K562 (cell line): Measurements from ENCODE around the gene CDCA3. TPM values are rescaled to one million over a fixed set of nuclear protein-coding genes. Genes with fewer than 3 reads are reported as not detected.

Experiments used
- ATF1 ChIP-seq, 2 experiments: fragments of 450-650 bp in 1 of 2; IDR thresholded peaks; 2 replicates each; pipeline ENCODE4 v1.6.1; 2016; ENCODE audit warnings: missing compliant biosample characterization in 1 of 2, missing genetic modification characterization in 1 of 2
- CTCF ChIP-seq, 3 experiments: IDR thresholded peaks in 2 of 3; conservative IDR thresholded peaks in 1 of 3; 2 replicates each; pipeline ENCODE4 v1.5.1; 2011 to 2012; ENCODE audit warnings: low read length in 3 of 3, mild to moderate bottlenecking in 3 of 3, control low read depth in 2 of 3, improper control_type of control experiment in 1 of 3, inconsistent platforms in 1 of 3, low read depth in 1 of 3, mixed read lengths in 1 of 3, moderate library complexity in 1 of 3; ENCODE audit not compliant: insufficient read depth in 2 of 3
- DACH1 ChIP-seq: fragments of 450-650 bp; IDR thresholded peaks from 2 replicates; pipeline ENCODE4 v1.6.1; 2018; ENCODE audit not compliant: partially characterized antibody
- EP400 ChIP-seq: fragments of 450-650 bp; IDR thresholded peaks from 2 replicates; pipeline ENCODE4 v1.6.1; 2017; ENCODE audit warnings: antibody characterized with exemption, mild to moderate bottlenecking, moderate library complexity
- ID3 ChIP-seq, 2 experiments: fragments of 250-450 bp in 1 of 2; fragments of 450-650 bp in 1 of 2; sonication (Bioruptor Pico) in 1 of 2; IDR thresholded peaks; 2 replicates each; pipeline versions ENCODE4 v1.6.1 to v1.8.0; 2016 to 2021; ENCODE audit warnings: mild to moderate bottlenecking in 2 of 2, moderate library complexity in 2 of 2, missing compliant biosample characterization in 1 of 2, missing genetic modification characterization in 1 of 2
- KAT2B ChIP-seq: IDR thresholded peaks from one replicate; pipeline ENCODE4 v1.6.1; 2012; ENCODE audit warnings: low read depth, mild to moderate bottlenecking, control low read depth, inconsistent platforms, low read length, moderate library complexity
- NCOA4 ChIP-seq: fragments of 450-650 bp; IDR thresholded peaks from 2 replicates; pipeline ENCODE4 v1.6.1; 2018; ENCODE audit warnings: mild to moderate bottlenecking; ENCODE audit not compliant: partially characterized antibody
- NR0B1 ChIP-seq: fragments of 450-650 bp; IDR thresholded peaks from one replicate; pipeline ENCODE4 v1.6.1; 2018; ENCODE audit warnings: mild to moderate bottlenecking, moderate library complexity; ENCODE audit not compliant: partially characterized antibody
- RHOXF2B ChIP-seq: fragments of 250-450 bp; sonication (Bioruptor Pico); conservative IDR thresholded peaks from 2 replicates; pipeline ENCODE4 v1.5.1; 2021
- SRF ChIP-seq, 2 experiments: fragments of 250-450, 450-650 bp in 1 of 2; sonication (Bioruptor Pico) in 1 of 2; sonication (generic) in 1 of 2; formaldehyde crosslinking; IDR thresholded peaks; 2 replicates each; pipeline versions ENCODE4 v1.5.0 to v1.5.1; 2020 to 2022; ENCODE audit warnings: mild to moderate bottlenecking in 1 of 2, missing genetic modification reagents in 1 of 2
- STAT6 ChIP-seq: sonication (generic); formaldehyde crosslinking; IDR thresholded peaks from 2 replicates; pipeline ENCODE4 v1.8.1; 2023; ENCODE audit warnings: mild to moderate bottlenecking, missing genetic modification reagents
- TGIF2 ChIP-seq: sonication (generic); formaldehyde crosslinking; IDR thresholded peaks from 2 replicates; pipeline ENCODE4 v1.8.1; 2022; ENCODE audit warnings: mild to moderate bottlenecking, missing genetic modification reagents, moderate library complexity
- ZNF224 ChIP-seq: sonication (generic); formaldehyde crosslinking; IDR thresholded peaks from 2 replicates; pipeline ENCODE4 v1.8.0; 2022; ENCODE audit warnings: mild to moderate bottlenecking, missing genetic modification reagents
- ZNF253 ChIP-seq: fragments of 250-450 bp; sonication (Bioruptor Pico); conservative IDR thresholded peaks from 2 replicates; pipeline ENCODE4 v1.6.1; 2021; ENCODE audit warnings: mild to moderate bottlenecking
- polyA plus RNA-seq, 8 experiments: library from polyadenylated mRNA; depleted of rRNA in 4 of 8; stranded (reverse) in 5 of 8; unstranded in 3 of 8; fragments of >200 nt; fragmentation: Nextera tagmentation in 2 of 8; fragmentation: Illumina TruSeq in 1 of 8; extraction: Ambion mirVana in 2 of 8; extraction: Trizol in 1 of 8; gene quantifications; 2 replicates each; pipeline versions ENCODE4 v1.2.1 to v1.2.3, GENCODE V29; 2011 to 2014; ENCODE audit warnings: inconsistent platforms in 1 of 8, missing spikeins in 1 of 8
- total RNA-seq, 7 experiments: library from RNA; depleted of rRNA in 6 of 7; stranded (reverse); fragments of >200 nt in 6 of 7; fragmentation: Illumina TruSeq in 2 of 7; extraction: Trizol in 2 of 7; gene quantifications; 2 replicates each; pipeline versions ENCODE4 v1.2.1 to v1.2.3, GENCODE V29; 2011 to 2021; ENCODE audit warnings: low replicate concordance in 1 of 7

CDCA3 gene
- total and polyA plus RNA-seq, 9 of the 15 experiments (the other 6 are each of a cell fraction or from before 2014, with no cell fraction given) = 24.2 to 80.8 (median 55.1) TPM

- no peak for TF ChIP-seq ZNF224
- TF ChIP-seq ID3 (CRISPR knock-in tag; IDR thresholded peaks at IDR 0.05) = no peak
- TF ChIP-seq ID3 (tag; IDR thresholded peaks at IDR 0.05) = no peak
- TF ChIP-seq ZNF253 (CRISPR knock-in tag) = no peak
- 0 out of 6 replicates have a peak, but pooled peaks of 1 of the 3 experiments have one; percentile 20 for TF ChIP-seq CTCF (IDR thresholded peaks at IDR 0.05 in 2 of 3, conservative IDR thresholded peaks at IDR 0.05 in 1 of 3; ENCODE audit: insufficient read depth in 2 of 3, low read depth in 1 of 3, low read length in 3 of 3)
- no peak for TF ChIP-seq SRF (CRISPR knock-in tag; IDR thresholded peaks at IDR 0.05)
- TF ChIP-seq TGIF2 (CRISPR knock-in tag) = no peak
- TF ChIP-seq NR0B1 = no peak
- TF ChIP-seq DACH1 = no peak
- no peak for TF ChIP-seq RHOXF2B (CRISPR knock-in tag)
- TF ChIP-seq STAT6 = no peak
- TF ChIP-seq ATF1 (CRISPR knock-in tag; IDR thresholded peaks at IDR 0.05) = no peak
- 0 out of 2 replicates have a peak, but pooled peaks have one; percentile 8 for TF ChIP-seq ATF1 (tag; IDR thresholded peaks at IDR 0.05)
- TF ChIP-seq KAT2B = no peak
- TF ChIP-seq EP400 = peak; percentile 46; the same call in 1 of the 2 replicates
- no peak for TF ChIP-seq NCOA4
Measured at GRCh38 chr12:6829536-6830220, 21.4 kb downstream of the CDCA3 start (continued).
